ENCODE measurements around the gene USP47.

- peak; percentile 76 for TF ChIP-seq CTCF (conservative IDR thresholded peaks at IDR 0.05; ENCODE audit: low read depth, low read length)
- no peak for TF ChIP-seq EZH2 (IDR thresholded peaks at IDR 0.05; ENCODE audit: borderline replicate concordance, low read depth, low read length, poor library complexity, severe bottlenecking)
Measured at GRCh38 chr11:11848891-11849746, 7.3 kb downstream of the USP47 start.
